ENCODE results near the gene SUPT20HL1. TPM values are rescaled to one million over a fixed set of nuclear protein-coding genes. Genes with fewer than 3 reads are reported as not detected.

The SUPT20HL1 gene
- total and polyA plus RNA-seq, 2 of the 4 experiments (the other 2 are of a cell fraction) = not detected

DNA sequence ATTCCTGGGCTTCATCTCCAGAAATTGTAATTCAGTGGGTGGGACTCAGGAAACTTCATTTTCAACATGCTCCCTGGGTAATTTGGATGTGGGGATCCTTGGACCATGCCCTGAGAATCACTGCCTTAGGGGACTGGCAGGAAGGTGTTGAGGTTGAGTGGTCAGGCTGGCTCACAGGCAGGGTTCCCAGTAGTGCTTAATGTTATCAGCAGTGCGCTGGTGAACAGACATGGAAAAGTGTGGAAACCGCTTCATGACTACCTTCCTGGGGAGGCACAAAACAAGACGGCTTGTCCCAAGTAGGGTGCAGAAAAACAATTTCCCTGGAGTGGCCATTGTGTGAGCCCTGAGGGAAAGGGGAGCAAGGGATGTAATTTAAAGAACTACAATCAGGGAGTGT is 31.4 kb downstream of the SUPT20HL1 start:
- Histone ChIP-seq H3K9me1 (ENCODE audit: insufficient read depth, low read length) (no peaks in the 10 kb centered on the region), H4K5ac (ENCODE audit: low read depth, low read length) (no peak overlapping the region), H2BK15ac (ENCODE audit: low read depth, low read length) (no peak overlapping the region), H3K14ac (replicated peaks; ENCODE audit: low read depth, low read length) (no peak overlapping the region), H3K4me2 (ENCODE audit: low read depth, low read length) (no peak overlapping the region), H3K79me1 (ENCODE audit: low read depth in 1 of 2, low read length in 2 of 2) (no peaks in the 10 kb centered on the region), H4K91ac (ENCODE audit: insufficient read depth, low read depth, low read length) (no peak overlapping the region), H3K4ac (ENCODE audit: low read depth, low read length) (no peak overlapping the region), H3K18ac (ENCODE audit: low read depth, low read length) (no peak overlapping the region), H3K9me3 (ENCODE audit: control insufficient read depth, insufficient read depth, low read length) (no peaks in the 10 kb centered on the region), H3K27me3 (ENCODE audit: control insufficient read depth, insufficient read depth, low read length) (peaks cover 31% of the 10 kb centered on the region), H2BK20ac (ENCODE audit: low read depth, low read length) (no peak overlapping the region), H2BK120ac (ENCODE audit: low read depth, low read length) (no peak overlapping the region), H2AK9ac (replicated peaks; ENCODE audit: low read depth, low read length, poor library complexity) (no peak overlapping the region), H3K27ac (ENCODE audit: insufficient read depth, low read length) (no peak overlapping the region), H3K9ac (ENCODE audit: low read depth, low read length) (no peak overlapping the region), H3K4me1 (ENCODE audit: control insufficient read depth, insufficient read depth, low read length) (no peaks in the 10 kb centered on the region), H2AK5ac (ENCODE audit: low read depth, low read length) (no peak overlapping the region), H3K4me3 (ENCODE audit: insufficient read depth, low read depth, low read length) (no peak overlapping the region), H3K23ac (ENCODE audit: low read depth, low read length) (no peak overlapping the region), H4K8ac (ENCODE audit: low read depth in 2 of 2, low read length in 2 of 2) (no peak overlapping the region), H3K36me3 (ENCODE audit: control insufficient read depth, insufficient read depth, low read length) (no peaks in the 10 kb centered on the region), H2BK5ac (ENCODE audit: low read depth, low read length, poor library complexity, severe bottlenecking) (no peak overlapping the region), H2AFZ (replicated peaks; ENCODE audit: low read length, poor library complexity) (no peak overlapping the region), H4K20me1 (ENCODE audit: insufficient read depth, low read length) (no peaks in the 10 kb centered on the region), H3K56ac (ENCODE audit: extremely low read depth, insufficient read depth, low read length) (no peak overlapping the region)
- ChIA-PET POLR2A (ENCODE audit: unreplicated experiment) (no interaction called here), CTCF (no interaction called here)
- in situ Hi-C loops (cut with MboI; ENCODE audit: low sequenced_read_pairs) (loop anchor here (25.0 kb wide), 1 partner anchor 745 kb away; no protein-coding TSS in a partner anchor), dilution Hi-C loops (cut with HindIII; ENCODE audit: low sequenced_read_pairs, unreplicated experiment) (no loop called here), intact Hi-C loops (cut with micrococcal nuclease) (no loop called here)
- DNase-seq (no peak), ATAC-seq (ENCODE audit: low read depth) (no peak)
- TF ChIP-seq RCOR1 (IDR thresholded peaks at IDR 0.05; ENCODE audit: insufficient replicate concordance, low read length) (no peak), RFX5 (IDR thresholded peaks at IDR 0.05; ENCODE audit: low read depth, low read length) (no peak), BHLHE40 (IDR thresholded peaks at IDR 0.05; ENCODE audit: low read depth, low read length) (no peak), MXI1 (IDR thresholded peaks at IDR 0.05; ENCODE audit: borderline replicate concordance, low read depth, low read length) (no peak), POLR2A (IDR thresholded peaks at IDR 0.05; ENCODE audit: low read depth, low read length) (no peak), NFE2L2 (IDR thresholded peaks at IDR 0.05; ENCODE audit: low read depth, low read length) (no peak), CEBPB (IDR thresholded peaks at IDR 0.05; ENCODE audit: low read depth, low read length) (no peak), FOS (IDR thresholded peaks at IDR 0.05; ENCODE audit: low read depth, low read length) (no peak), MAFK (IDR thresholded peaks at IDR 0.05; ENCODE audit: low read depth, low read length) (no peak), SMC3 (IDR thresholded peaks at IDR 0.05; ENCODE audit: low read depth, low read length) (no peak)
- TF ChIP-seq, protein P1, sequence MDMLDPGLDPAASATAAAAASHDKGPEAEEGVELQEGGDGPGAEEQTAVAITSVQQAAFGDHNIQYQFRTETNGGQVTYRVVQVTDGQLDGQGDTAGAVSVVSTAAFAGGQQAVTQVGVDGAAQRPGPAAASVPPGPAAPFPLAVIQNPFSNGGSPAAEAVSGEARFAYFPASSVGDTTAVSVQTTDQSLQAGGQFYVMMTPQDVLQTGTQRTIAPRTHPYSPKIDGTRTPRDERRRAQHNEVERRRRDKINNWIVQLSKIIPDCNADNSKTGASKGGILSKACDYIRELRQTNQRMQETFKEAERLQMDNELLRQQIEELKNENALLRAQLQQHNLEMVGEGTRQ (IDR thresholded peaks at IDR 0.05; ENCODE audit: low read depth, low read length) = no peak
- TF ChIP-seq, protein P2, sequence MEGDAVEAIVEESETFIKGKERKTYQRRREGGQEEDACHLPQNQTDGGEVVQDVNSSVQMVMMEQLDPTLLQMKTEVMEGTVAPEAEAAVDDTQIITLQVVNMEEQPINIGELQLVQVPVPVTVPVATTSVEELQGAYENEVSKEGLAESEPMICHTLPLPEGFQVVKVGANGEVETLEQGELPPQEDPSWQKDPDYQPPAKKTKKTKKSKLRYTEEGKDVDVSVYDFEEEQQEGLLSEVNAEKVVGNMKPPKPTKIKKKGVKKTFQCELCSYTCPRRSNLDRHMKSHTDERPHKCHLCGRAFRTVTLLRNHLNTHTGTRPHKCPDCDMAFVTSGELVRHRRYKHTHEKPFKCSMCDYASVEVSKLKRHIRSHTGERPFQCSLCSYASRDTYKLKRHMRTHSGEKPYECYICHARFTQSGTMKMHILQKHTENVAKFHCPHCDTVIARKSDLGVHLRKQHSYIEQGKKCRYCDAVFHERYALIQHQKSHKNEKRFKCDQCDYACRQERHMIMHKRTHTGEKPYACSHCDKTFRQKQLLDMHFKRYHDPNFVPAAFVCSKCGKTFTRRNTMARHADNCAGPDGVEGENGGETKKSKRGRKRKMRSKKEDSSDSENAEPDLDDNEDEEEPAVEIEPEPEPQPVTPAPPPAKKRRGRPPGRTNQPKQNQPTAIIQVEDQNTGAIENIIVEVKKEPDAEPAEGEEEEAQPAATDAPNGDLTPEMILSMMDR (conservative IDR thresholded peaks at IDR 0.05; ENCODE audit: low read depth, low read length) = no peak
- WGBS, 2 experiments (ENCODE audit: extremely low coverage in 2 of 2, insufficient read length in 1 of 2) = 92% methylated on average over 2 of the region's 3 CpGs; no CpG with 5 or more reads in 1 of the 2 experiments
- no TSS peak for BruUV-seq (replicated peaks)

All from IMR-90 (cell line).